Activated gamma-delta T cell treated with Interleukin-2 at 50 U/mL for 16 hours (primary cell): Measurements from ENCODE around the gene TIMP2.

Source experiments
- DNase-seq: peaks from one replicate; pipeline ENCODE4 v3.0.0-alpha.2; 2020

The TIMP2 gene

DNA sequence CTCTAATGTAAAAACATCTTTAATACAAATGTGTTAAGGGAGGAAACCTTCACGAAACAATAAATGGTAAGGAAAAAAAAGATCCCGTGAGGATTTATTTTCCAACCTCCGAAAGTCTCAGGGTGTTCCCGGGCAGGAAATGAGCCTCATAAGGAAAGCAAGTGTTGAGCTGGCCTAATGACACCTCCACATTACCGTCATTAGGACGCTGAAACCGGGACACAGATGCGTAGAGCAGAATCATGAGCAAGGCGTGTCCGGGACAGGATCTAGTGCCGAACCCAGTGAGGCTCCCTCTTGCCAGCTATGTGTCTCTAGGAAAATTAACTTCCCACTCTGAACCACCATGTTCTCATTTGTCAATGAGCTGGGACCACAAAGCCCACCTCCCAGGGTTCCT, 120.4 kb downstream of the TIMP2 start:
- no peak for DNase-seq

DNA sequence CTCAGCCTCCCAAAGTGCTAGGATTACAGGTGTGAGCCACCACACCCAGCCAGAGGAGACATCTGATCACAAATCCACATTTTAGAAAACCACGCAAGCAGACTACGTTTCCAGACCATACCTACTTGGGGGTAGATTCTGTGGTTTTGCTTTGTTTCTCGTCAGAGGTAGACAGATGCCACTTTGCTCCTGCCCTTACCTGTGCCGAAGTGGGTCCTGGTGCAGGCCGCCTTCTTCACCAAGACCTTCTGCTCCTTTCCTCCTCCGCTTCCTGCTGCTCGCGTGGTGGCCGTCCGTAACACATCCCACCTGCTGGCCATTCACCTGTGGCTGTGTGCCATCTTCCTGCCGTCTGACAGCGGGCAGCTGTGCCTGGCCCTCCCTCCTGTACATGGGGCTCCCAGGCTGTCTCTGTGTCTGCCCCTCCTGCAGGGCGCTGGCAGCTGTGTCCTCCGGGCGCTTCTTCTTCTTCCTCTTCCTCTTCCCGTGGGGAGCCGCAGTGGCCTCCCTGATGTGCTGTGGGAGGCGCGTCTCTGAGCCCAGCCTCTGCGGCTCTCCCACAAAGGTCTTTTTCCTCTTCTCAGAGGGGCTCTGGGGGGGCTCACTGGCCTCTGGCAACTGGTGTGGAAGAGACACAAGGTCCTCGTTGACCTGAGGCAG, 121.9 kb downstream of the TIMP2 start:
- no peak for DNase-seq
